HepG2 (cell line): ENCODE measurements around the gene G6PC3. TPM values are rescaled to one million over a fixed set of nuclear protein-coding genes. Genes with fewer than 3 reads are reported as not detected.

Source experiments
- AFF4 ChIP-seq: sonication (generic); formaldehyde crosslinking; IDR thresholded peaks from 2 replicates; pipeline ENCODE4 v1.4.0; 2020; ENCODE audit warnings: missing genetic modification reagents
- ATRX ChIP-seq: sonication (generic); formaldehyde crosslinking; IDR thresholded peaks from 2 replicates; pipeline ENCODE4 v1.4.0; 2020; ENCODE audit warnings: missing genetic modification reagents, borderline replicate concordance
- CERS6 ChIP-seq: sonication (generic); formaldehyde crosslinking; IDR thresholded peaks from 2 replicates; pipeline ENCODE4 v1.5.0; 2020; ENCODE audit warnings: missing genetic modification reagents
- GABPA ChIP-seq, 2 experiments: IDR thresholded peaks; 2 replicates each; pipeline ENCODE4 v1.6.1; 2011 to 2016; ENCODE audit warnings: low read depth in 2 of 2, low read length in 1 of 2, missing biosample characterization in 1 of 2, missing genetic modification characterization in 1 of 2
- KLF12 ChIP-seq: sonication (generic); formaldehyde crosslinking; IDR thresholded peaks from 2 replicates; pipeline ENCODE4 v1.4.0; 2020; ENCODE audit warnings: missing genetic modification reagents, borderline replicate concordance
- MAX ChIP-seq: IDR thresholded peaks from 2 replicates; pipeline ENCODE4 v1.6.1; 2012; ENCODE audit warnings: inconsistent platforms
- NFAT5 ChIP-seq: sonication (generic); formaldehyde crosslinking; IDR thresholded peaks from 2 replicates; pipeline ENCODE4 v1.4.0; 2020; ENCODE audit warnings: missing genetic modification reagents
- POLR2G ChIP-seq: fragments of 200-400 bp; formaldehyde crosslinking; IDR thresholded peaks from 2 replicates; pipeline ENCODE4 v1.6.1; 2018; ENCODE audit warnings: mild to moderate bottlenecking, low read depth, low read length, moderate library complexity
- TBL1XR1 ChIP-seq: fragments of 150-350 bp; IDR thresholded peaks from 2 replicates; pipeline ENCODE4 v1.6.1; 2014; ENCODE audit warnings: borderline replicate concordance, low read length; ENCODE audit not compliant: partially characterized antibody
- ZKSCAN5 ChIP-seq: sonication (generic); formaldehyde crosslinking; IDR thresholded peaks from 2 replicates; pipeline ENCODE4 v1.5.1; 2020; ENCODE audit warnings: mild to moderate bottlenecking, missing genetic modification reagents
- ZNF556 ChIP-seq: sonication (generic); formaldehyde crosslinking; IDR thresholded peaks from 2 replicates; pipeline ENCODE4 v1.4.0; 2020; ENCODE audit warnings: mild to moderate bottlenecking, missing genetic modification reagents, borderline replicate concordance
- ZNF577 ChIP-seq: sonication (generic); formaldehyde crosslinking; IDR thresholded peaks from 2 replicates; pipeline ENCODE4 v1.4.0; 2020; ENCODE audit warnings: mild to moderate bottlenecking, low read depth, missing genetic modification reagents, borderline replicate concordance
- ZNF720 ChIP-seq: sonication (generic); formaldehyde crosslinking; IDR thresholded peaks from 2 replicates; pipeline ENCODE4 v1.4.0; 2020; ENCODE audit warnings: missing genetic modification reagents
- polyA plus RNA-seq, 8 experiments: library from polyadenylated mRNA; depleted of rRNA in 3 of 8; stranded (reverse) in 7 of 8; unstranded in 1 of 8; fragments of >200 nt; fragmentation: Illumina TruSeq in 4 of 8; extraction: Trizol in 4 of 8; gene quantifications; 2 replicates each; pipeline versions ENCODE4 v1.2.1 to v1.2.3, GENCODE V29; 2011 to 2016; ENCODE audit warnings: low read depth in 4 of 8, missing spikeins in 1 of 8, mixed read lengths in 1 of 8; ENCODE audit not compliant: insufficient read depth in 1 of 8
- total RNA-seq, 5 experiments: library from RNA; depleted of rRNA; stranded (reverse); fragments of >200 nt; fragmentation: Illumina TruSeq; extraction: Trizol; gene quantifications; 2 replicates each; pipeline ENCODE4 v1.2.3, GENCODE V29; 2016; ENCODE audit warnings: low read depth in 1 of 5

Gene G6PC3
- total and polyA plus RNA-seq, 2 of the 13 experiments (the other 11 are each of a cell fraction or from before 2014, with no cell fraction given) = 38.5 to 75.8 TPM

GRCh38 chr17:44110823-44111633, 40.5 kb downstream of the G6PC3 start (continued):
- TF ChIP-seq ZKSCAN5 = no peak
- TF ChIP-seq AFF4 (CRISPR knock-in tag) = no peak
- peak; percentile 9; the same call in 1 of the 2 replicates for TF ChIP-seq KLF12 (CRISPR knock-in tag)
- no peak for TF ChIP-seq CERS6 (CRISPR knock-in tag)
- peak; percentile 96 for TF ChIP-seq TBL1XR1
- TF ChIP-seq ZNF556 (CRISPR knock-in tag) = peak; percentile 99
- TF ChIP-seq NFAT5 (CRISPR knock-in tag) = no peak; the same call in 1 of the 2 replicates
- TF ChIP-seq GABPA (IDR thresholded peaks at IDR 0.05; ENCODE audit: low read depth, low read length) = no peak
- peak; percentile 76 for TF ChIP-seq GABPA (CRISPR knock-in tag; IDR thresholded peaks at IDR 0.05; ENCODE audit: low read depth)
- TF ChIP-seq ZNF720 (CRISPR knock-in tag) = no peak; the same call in 1 of the 2 replicates
- TF ChIP-seq ATRX = no peak
- 0 out of 2 replicates have a peak, but pooled peaks have one; percentile 39 for TF ChIP-seq ZNF577 (CRISPR knock-in tag)
- peak; percentile 89 for TF ChIP-seq MAX
- peak; percentile 97 for TF ChIP-seq POLR2G
